Sigmoid colon (tissue), 4 donors: Measurements from ENCODE around the gene TMEM164.

Source experiments
- CTCF ChIP-seq, 4 experiments: fragments of 450-650 bp in 3 of 4; fragments of 200-600 bp in 1 of 4; IDR thresholded peaks; one replicate each; pipeline ENCODE4 v1.5.1; 2016 to 2019; ENCODE audit warnings: antibody characterized with exemption in 4 of 4, mild to moderate bottlenecking in 3 of 4, moderate library complexity in 2 of 4
- EP300 ChIP-seq, 4 donors: sonication (generic); formaldehyde crosslinking; IDR thresholded peaks; one replicate each; pipeline ENCODE4 v1.6.1; 2017; ENCODE audit warnings: antibody characterized with exemption in 4 of 4
- POLR2A ChIP-seq, 2 donors: fragments of 450-650 bp; IDR thresholded peaks; one replicate each; pipeline ENCODE4 v1.6.1; 2016; ENCODE audit warnings: antibody characterized with exemption in 2 of 2, mild to moderate bottlenecking in 2 of 2, moderate library complexity in 2 of 2
- POLR2AphosphoS5 ChIP-seq, 4 donors: sonication (generic); formaldehyde crosslinking; IDR thresholded peaks; one replicate each; pipeline ENCODE4 v1.6.1; 2017; ENCODE audit warnings: antibody characterized with exemption in 4 of 4

- TF ChIP-seq CTCF (IDR thresholded peaks at IDR 0.05) = no peak
- TF ChIP-seq POLR2AphosphoS5 (IDR thresholded peaks at IDR 0.05) = no peak
- TF ChIP-seq EP300 (IDR thresholded peaks at IDR 0.05) = no peak
- no peak for TF ChIP-seq POLR2A (IDR thresholded peaks at IDR 0.05)
Measured at GRCh38 chrX:110222497-110223257, 219.8 kb downstream of the TMEM164 start.
